ENCODE measurements around the gene GLRX5. TPM values are rescaled to one million over a fixed set of nuclear protein-coding genes. Genes with fewer than 3 reads are reported as not detected.

Gene GLRX5
- 27.8 TPM for total RNA-seq

- peak; percentile 96 for ATAC-seq
These were observed at the start of gene GLRX5 for GRCh38 chr14:95534299-95535225. Gene GLRX5, plus strand, starts transcription at chr14:95535050. Its CDS starts 40 bp downstream, at chr14:95535090.

GRCh38 chr14:95485222-95485819 is 49.5 kb upstream of the GLRX5 start:
- ATAC-seq: no peak

- ATAC-seq: no peak
These were observed 47.8 kb upstream of the GLRX5 start for GRCh38 chr14:95486875-95487668.

- no peak for ATAC-seq
These were observed 47.2 kb upstream of the GLRX5 start for GRCh38 chr14:95487669-95488084.

- ATAC-seq: no peak
These were observed 46.3 kb upstream of the GLRX5 start for GRCh38 chr14:95488376-95489213.

- ATAC-seq: peak; percentile 9
These were observed 45.4 kb upstream of the GLRX5 start for GRCh38 chr14:95489214-95490137.

- no peak for ATAC-seq
These were observed 44.7 kb upstream of the GLRX5 start for GRCh38 chr14:95490138-95490509.

GRCh38 chr14:95490727-95491451 is 44.0 kb upstream of the GLRX5 start:
- peak; percentile 33 for ATAC-seq

GRCh38 chr14:95491936-95492608 is 42.8 kb upstream of the GLRX5 start:
- no peak for ATAC-seq

GRCh38 chr14:95493503-95493902 is 41.3 kb upstream of the GLRX5 start:
- no peak for ATAC-seq

- ATAC-seq: no peak
These were observed 40.9 kb upstream of the GLRX5 start for GRCh38 chr14:95493976-95494375.

- peak; percentile 8 for ATAC-seq
These were observed 40.4 kb upstream of the GLRX5 start for GRCh38 chr14:95494456-95494855.

GRCh38 chr14:95495076-95495475 is 39.8 kb upstream of the GLRX5 start:
- ATAC-seq: peak; percentile 5

GRCh38 chr14:95495538-95496025 is 39.3 kb upstream of the GLRX5 start:
- peak; percentile 71 for ATAC-seq

- ATAC-seq: no peak
These were observed 38.7 kb upstream of the GLRX5 start for GRCh38 chr14:95496111-95496681.

- no peak for ATAC-seq
These were observed 38.1 kb upstream of the GLRX5 start for GRCh38 chr14:95496690-95497259.

GRCh38 chr14:95497561-95498011 is 37.3 kb upstream of the GLRX5 start:
- no peak for ATAC-seq

GRCh38 chr14:95498622-95499353 is 36.1 kb upstream of the GLRX5 start:
- ATAC-seq: no peak

Data from esophagus mucosa (tissue), 1 donor.